Breast epithelium (tissue), 3 donors: ENCODE measurements around the gene TRIM65.

Experiments used
- POLR2A ChIP-seq: fragments of 450-650 bp; IDR thresholded peaks from one replicate; pipeline ENCODE4 v1.6.1; 2016; ENCODE audit warnings: antibody characterized with exemption, mild to moderate bottlenecking, moderate library complexity
- POLR2AphosphoS5 ChIP-seq, 3 donors: sonication (generic); formaldehyde crosslinking; IDR thresholded peaks; one replicate each; pipeline ENCODE4 v1.6.1; 2017; ENCODE audit warnings: antibody characterized with exemption in 3 of 3
- TF ChIP-seq, protein P1 (sequence below), 3 donors: fragments of 450-650 bp; IDR thresholded peaks; one replicate each; pipeline ENCODE4 v1.5.1; 2016 to 2017; ENCODE audit warnings: antibody characterized with exemption in 3 of 3, mild to moderate bottlenecking in 3 of 3, moderate library complexity in 3 of 3

DNA sequence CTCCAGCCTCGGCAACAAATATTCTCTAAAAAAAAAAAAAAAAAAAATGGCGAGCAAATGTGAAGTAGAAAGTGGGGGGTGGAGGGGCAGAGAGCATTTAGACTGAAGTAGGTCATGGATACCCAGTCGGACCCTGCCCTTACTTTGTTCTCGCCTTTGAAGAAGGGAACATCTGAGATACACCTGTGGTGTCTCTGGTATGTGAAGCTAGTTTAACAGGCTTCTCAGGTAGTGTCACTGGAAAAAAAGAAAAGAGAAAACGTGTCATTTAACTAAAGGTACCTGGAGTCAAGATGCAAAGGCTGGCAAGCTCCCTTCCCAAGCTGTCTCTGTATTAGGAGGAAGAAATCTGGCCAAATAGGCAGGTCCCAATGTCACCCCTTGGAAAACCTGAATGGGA, 36.1 kb upstream of the TRIM65 start:
- TF ChIP-seq, protein P1, sequence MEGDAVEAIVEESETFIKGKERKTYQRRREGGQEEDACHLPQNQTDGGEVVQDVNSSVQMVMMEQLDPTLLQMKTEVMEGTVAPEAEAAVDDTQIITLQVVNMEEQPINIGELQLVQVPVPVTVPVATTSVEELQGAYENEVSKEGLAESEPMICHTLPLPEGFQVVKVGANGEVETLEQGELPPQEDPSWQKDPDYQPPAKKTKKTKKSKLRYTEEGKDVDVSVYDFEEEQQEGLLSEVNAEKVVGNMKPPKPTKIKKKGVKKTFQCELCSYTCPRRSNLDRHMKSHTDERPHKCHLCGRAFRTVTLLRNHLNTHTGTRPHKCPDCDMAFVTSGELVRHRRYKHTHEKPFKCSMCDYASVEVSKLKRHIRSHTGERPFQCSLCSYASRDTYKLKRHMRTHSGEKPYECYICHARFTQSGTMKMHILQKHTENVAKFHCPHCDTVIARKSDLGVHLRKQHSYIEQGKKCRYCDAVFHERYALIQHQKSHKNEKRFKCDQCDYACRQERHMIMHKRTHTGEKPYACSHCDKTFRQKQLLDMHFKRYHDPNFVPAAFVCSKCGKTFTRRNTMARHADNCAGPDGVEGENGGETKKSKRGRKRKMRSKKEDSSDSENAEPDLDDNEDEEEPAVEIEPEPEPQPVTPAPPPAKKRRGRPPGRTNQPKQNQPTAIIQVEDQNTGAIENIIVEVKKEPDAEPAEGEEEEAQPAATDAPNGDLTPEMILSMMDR (IDR thresholded peaks at IDR 0.05) = no peak
- TF ChIP-seq POLR2A (no peak), POLR2AphosphoS5 (IDR thresholded peaks at IDR 0.05) (no peak)
